Activated CD4-positive, alpha-beta T cell treated with anti-CD3 and anti-CD28 coated beads, Interleukin-2, amount 50 U/mL, for 4 hours (primary cell): ENCODE results near the gene TEC.

Source experiments
- DNase-seq, 2 experiments: peaks; one replicate each; pipeline ENCODE4 v3.0.0-alpha.2; 2020

TEC gene

GRCh38 chr4:48267574-48267973 is 2.1 kb downstream of the TEC start:
- DNase-seq: no peak

- DNase-seq: no peak
Measured at GRCh38 chr4:48266781-48267180, 2.9 kb downstream of the TEC start.

GRCh38 chr4:48262926-48263325 is 6.7 kb downstream of the TEC start:
- no peak for DNase-seq

GRCh38 chr4:48262484-48262883 is 7.2 kb downstream of the TEC start:
- no peak for DNase-seq

GRCh38 chr4:48261281-48261680 is 8.4 kb downstream of the TEC start:
- no peak for DNase-seq

GRCh38 chr4:48259748-48260147 is 9.9 kb downstream of the TEC start:
- no peak for DNase-seq

- DNase-seq: no peak
Measured at GRCh38 chr4:48258845-48259397, 10.7 kb downstream of the TEC start.

- no peak for DNase-seq
Measured at GRCh38 chr4:48255959-48256342, 13.7 kb downstream of the TEC start.

- DNase-seq: no peak
Measured at GRCh38 chr4:48255072-48255958, 14.3 kb downstream of the TEC start.

- no peak for DNase-seq
Measured at GRCh38 chr4:48254381-48255071, 15.1 kb downstream of the TEC start.

GRCh38 chr4:48252313-48252712 is 17.3 kb downstream of the TEC start:
- DNase-seq: no peak

- no peak for DNase-seq
Measured at GRCh38 chr4:48250980-48251379, 18.7 kb downstream of the TEC start.

GRCh38 chr4:48250343-48250742 is 19.3 kb downstream of the TEC start:
- DNase-seq: no peak

- no peak for DNase-seq
Measured at GRCh38 chr4:48249378-48249777, 20.3 kb downstream of the TEC start.

GRCh38 chr4:48248559-48248953 is 21.1 kb downstream of the TEC start:
- no peak for DNase-seq

- DNase-seq: no peak
Measured at GRCh38 chr4:48247878-48248558, 21.6 kb downstream of the TEC start.

GRCh38 chr4:48247142-48247877 is 22.3 kb downstream of the TEC start:
- no peak for DNase-seq

- no peak for DNase-seq
Measured at GRCh38 chr4:48244665-48245064, 25.0 kb downstream of the TEC start.

GRCh38 chr4:48243887-48244286 is 25.8 kb downstream of the TEC start:
- DNase-seq: no peak

GRCh38 chr4:48243429-48243828 is 26.2 kb downstream of the TEC start:
- no peak for DNase-seq

GRCh38 chr4:48242511-48243195 is 27.0 kb downstream of the TEC start:
- no peak for DNase-seq

- no peak for DNase-seq
Measured at GRCh38 chr4:48241731-48242130, 27.9 kb downstream of the TEC start.
